ENCODE data around the gene BMPER.

Gene BMPER

DNA sequence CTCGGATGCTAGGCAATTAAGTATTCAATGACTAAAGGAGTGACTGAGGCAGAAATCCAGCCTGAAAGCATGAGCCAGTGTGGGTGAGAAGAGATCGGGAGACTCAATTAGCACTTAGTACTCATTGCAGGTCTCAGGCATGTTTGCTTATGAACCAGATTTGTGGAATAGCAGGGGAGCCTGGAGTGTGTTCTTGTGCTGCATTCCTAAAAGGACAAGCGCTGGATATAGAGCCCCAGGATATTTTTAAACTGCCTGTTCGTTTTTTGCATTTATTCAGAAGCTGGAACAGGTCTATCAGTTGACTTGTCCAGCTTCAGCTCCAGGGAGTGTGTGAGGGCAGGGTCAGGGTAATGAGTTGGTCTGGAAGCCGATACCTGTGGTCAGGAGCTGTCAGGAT lies 120.3 kb downstream of the BMPER start:
- no peak for DNase-seq

DNA sequence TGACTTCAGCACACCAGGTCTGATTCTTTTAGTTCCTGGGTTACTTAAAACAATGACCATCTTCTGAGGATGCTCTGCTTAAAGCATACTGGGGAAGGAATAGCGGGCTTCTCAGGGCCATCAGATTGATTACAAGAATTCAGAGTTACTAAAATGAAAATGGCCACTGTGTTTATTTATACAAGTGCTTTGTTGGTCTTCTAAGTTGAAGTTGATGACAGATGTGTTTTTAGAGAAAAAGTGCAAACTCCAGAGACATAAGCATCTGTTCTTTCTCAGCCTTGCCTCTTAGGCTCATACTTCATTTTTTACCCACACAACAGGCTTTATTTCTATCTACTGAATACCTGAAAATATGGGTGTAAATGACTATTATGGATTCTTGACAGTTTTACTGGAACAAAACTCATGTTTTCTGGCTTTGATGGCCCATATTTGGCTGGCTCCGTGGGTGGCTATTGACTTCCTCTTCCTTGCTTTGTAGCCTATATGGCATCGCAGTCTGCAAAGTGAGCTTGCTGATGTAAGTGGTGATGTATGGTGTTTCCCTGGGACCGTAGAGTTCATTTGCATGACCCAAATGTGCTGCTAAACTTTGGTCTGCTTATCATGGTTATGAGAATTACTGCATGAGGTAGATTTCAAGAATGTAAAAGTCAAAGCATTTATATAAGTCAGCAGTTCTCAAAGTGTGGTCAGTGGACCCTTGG lies 121.3 kb downstream of the BMPER start:
- DNase-seq: no peak

- DNase-seq: no peak
Observed at GRCh38 chr7:34031156-34031555, 125.8 kb downstream of the BMPER start.

DNA sequence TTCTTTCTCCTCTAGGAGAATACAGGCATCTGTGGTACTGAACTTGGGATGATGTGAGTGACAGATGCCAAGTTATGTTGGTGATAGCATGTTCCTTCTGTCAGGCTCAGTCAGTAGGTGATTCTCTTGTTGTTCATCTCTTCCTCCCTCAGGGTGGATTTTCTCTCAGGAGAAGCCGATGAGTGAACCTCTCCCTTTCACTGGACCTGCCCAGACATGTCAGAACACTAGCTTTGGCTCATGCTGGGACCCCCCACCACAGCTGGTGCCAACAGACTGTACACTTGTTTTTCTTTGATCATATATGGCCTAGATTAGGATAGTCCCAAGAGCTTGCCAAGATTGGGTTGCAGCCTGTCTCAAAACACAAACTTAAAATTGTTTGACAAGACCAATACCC lies 129.4 kb downstream of the BMPER start:
- no peak for DNase-seq

GRCh38 chr7:34036051-34036920 lies 130.9 kb downstream of the BMPER start:
- DNase-seq: no peak

DNA sequence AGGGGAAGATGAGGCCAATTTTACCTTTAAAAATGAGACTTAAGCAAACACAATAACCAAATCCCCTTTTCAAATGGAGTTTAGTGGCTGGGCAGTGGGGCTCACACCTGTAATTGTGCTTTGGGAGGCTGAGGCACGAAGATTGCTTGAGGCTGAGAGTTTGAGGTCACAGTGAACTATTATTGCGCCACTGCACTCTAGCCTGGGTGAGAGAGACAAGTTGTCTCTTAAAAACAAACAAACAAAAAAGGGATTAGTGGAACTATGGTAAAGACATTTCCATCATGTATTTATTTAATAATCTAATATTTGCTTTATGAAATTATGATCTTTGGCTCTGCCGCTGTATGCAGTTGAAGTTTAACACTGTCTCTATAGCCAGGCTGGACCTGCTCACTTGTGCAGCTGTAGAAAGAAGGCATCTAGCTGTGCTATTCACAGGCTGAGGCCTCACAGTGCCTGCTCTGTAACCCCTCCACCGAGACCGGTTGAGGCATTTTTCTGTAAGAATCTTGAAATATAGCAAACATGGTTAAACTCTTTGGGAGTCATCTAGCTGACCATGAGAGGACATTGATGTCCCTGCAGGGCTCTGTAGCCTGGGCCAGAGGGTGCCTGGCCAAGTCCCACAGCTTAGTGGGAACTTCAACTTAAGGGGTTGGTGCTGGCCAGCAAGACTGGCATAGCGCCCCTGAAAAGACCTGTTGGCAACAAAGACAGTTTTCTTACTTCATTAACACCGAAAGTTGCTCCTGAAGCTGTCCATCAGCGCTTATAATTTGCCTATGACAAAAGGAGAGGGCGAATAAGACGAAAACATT lies 131.8 kb downstream of the BMPER start:
- DNase-seq: no peak

- DNase-seq: no peak
Observed at GRCh38 chr7:34038816-34039470, 133.6 kb downstream of the BMPER start.

GRCh38 chr7:34041707-34042106 lies 136.4 kb downstream of the BMPER start:
- DNase-seq: no peak

GRCh38 chr7:34042406-34042805 lies 137.1 kb downstream of the BMPER start:
- no peak for DNase-seq

GRCh38 chr7:34043461-34044305 lies 138.3 kb downstream of the BMPER start:
- no peak for DNase-seq

DNA sequence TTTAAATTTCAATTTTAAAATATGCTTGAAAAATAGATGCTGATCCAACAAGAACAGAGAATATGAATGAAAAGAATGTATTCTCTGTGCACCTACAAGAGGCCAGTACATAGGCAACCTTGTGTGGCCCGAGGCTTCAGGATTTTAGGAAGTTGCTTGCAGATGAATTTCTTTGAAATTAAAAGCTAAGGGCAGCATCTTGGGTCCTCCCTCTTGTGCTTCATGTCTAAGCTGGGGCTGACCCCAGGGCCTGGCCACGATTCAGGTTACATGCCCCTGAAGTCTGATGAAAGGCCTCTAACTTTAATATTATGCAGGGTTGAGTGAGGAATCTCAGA lies 138.9 kb downstream of the BMPER start:
- no peak for DNase-seq

- DNase-seq: no peak
Observed at GRCh38 chr7:34044734-34045353, 139.5 kb downstream of the BMPER start.

DNA sequence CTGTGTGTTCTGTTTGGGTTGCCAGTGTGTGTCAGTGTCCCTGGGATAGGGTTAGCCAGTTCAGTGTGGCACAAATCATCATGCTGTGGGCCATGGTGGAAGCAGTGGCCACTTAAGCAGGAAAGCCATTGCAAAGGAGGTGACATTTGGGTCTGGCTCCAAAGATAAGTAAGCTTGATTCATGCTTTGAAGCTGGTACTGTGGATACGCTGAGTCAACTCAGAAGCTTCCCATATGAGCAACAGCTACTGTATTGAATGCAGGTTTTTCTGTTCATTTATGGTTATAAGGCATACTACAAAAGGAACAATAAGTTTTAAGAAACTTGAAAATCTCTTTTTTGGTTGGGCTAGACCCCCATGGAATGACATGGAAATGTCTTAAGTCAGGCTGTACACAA lies 143.1 kb downstream of the BMPER start:
- no peak for DNase-seq

DNA sequence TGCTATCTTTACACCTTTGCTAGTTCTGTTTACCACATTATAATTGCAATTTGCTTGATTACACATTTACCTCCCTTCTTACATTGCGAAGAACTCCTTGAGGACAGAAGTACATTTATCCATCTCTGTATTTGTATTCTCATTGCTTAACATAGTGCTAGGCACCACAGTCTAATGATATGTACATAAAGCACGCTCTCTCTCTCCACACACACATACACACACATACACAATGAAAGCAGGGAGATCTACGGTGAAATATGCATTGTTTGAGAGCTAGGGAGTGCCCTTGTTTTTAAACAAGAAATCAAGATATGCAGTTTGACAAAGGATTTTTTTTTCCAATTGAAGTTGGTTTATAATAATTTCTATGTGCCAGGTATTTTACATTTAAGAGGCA lies 148.7 kb downstream of the BMPER start:
- no peak for DNase-seq

DNA sequence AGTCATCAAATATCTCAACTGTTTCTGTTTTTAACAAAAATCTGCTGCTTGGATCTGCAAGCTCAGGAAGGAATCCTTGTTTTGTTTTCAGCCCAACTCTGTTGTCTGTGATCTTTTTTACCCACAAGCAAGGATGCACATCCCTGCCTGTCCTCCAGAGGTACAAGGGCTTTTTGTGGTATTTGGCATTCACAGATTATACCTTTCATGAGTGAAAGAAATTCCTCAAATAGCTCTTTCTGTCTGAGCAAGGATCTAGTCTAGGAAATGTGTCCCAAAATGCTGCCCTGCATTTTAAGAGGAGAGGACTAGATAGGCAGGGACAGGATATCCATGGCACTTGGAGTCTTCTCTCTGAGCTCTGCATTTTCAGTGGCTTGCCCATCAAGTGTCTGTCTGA lies 151.8 kb downstream of the BMPER start:
- no peak for DNase-seq

DNA sequence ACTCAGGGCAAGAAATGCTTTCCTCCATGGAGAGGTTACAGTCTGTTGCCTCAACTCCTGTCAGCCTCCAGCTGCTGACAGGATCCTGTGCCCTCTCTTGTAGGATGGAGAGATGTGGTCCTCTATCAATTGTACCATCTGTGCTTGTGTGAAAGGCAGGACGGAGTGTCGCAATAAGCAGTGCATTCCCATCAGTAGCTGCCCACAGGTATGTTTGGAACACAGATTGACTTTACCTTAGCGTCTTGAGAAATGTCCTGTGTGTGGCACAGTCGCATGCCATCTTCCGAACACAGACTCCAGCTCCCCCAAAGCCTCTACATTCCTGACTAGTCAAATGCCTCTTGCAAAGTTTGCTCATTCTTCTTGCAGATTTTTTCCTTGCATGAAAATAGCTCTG lies 152.6 kb downstream of the BMPER start:
- DNase-seq: no peak

DNA sequence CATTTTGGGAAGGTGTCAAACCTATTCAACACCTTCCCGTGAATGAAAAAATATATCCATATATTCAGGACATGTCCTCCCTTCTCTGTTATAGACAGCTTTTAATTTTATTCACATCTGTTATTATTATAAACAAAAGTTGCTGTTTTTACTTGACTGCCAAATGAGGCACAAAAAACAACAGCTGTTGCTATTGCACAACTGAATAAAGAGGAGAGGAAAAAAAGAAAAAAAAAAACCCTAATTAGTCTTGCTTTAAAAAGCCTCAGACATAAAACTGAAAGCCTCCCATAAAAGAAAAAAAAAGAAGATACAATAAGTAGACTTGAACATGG lies 153.4 kb downstream of the BMPER start:
- no peak for DNase-seq

- DNase-seq: no peak
Observed at GRCh38 chr7:34059136-34059828, 153.9 kb downstream of the BMPER start.

DNA sequence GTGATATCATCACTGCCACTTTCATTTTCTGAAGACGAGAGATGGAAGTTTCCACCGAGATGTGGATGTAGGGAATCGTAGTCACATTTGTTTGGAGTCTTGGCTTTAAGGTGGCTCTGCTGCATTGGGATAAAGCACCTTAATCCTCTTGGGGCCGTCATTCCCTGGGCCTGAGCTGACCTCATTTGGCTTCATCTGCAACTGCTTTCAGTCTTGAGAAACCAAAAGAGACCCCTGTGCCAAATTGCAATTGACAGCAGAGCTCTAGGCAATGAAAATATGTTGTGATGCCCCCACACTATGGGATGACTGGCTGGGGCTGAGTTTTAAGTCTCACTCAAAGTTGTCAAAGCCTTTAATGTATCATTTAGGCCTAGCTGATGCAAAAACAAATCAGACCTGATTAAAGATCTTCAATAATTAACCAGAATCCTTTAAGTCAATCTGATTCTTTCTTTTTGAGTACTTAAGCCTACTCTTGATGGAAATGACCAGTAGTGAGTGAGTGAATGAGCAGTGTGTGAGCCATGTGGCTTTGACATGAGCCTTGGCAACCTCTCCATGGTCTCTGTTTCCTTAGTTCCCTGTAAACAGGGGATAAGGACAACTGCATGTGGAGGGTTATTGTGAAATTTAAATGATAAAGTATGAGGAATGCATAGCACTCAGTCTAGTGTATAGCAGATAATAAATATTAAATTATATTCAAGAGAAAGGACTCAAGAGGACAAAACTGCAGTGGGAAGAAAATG lies 155.0 kb downstream of the BMPER start:
- no peak for DNase-seq

GRCh38 chr7:34061149-34061548 lies 155.8 kb downstream of the BMPER start:
- DNase-seq: no peak

Measured in right kidney (tissue), 1 donor.